Large intestine (tissue), 3 donors: ENCODE data around the gene NHLRC4. TPM values are rescaled to one million over a fixed set of nuclear protein-coding genes. Genes with fewer than 3 reads are reported as not detected.
A peak's percentile ranks its signal among the peaks of the same experiment; 100 is the strongest.

ENCODE experiments used
- DNase-seq, 2 donors: peaks; one replicate each; pipeline versions ENCODE4 v3.0.0 to v3.0.0-alpha.2; 2013
- H3K27ac ChIP-seq: one replicate; pipeline ENCODE4 v1.5.1; 2013; ENCODE audit warnings: low read length
- H3K27me3 ChIP-seq: 2 replicates; pipeline ENCODE4 v1.6.1; 2013; ENCODE audit warnings: low read length; ENCODE audit not compliant: control insufficient read depth, insufficient read depth
- H3K36me3 ChIP-seq: 2 replicates; pipeline ENCODE4 v1.6.1; 2013; ENCODE audit warnings: low read length; ENCODE audit not compliant: control insufficient read depth, insufficient read depth
- H3K4me1 ChIP-seq: one replicate; pipeline ENCODE4 v1.6.1; 2013; ENCODE audit warnings: low read length; ENCODE audit not compliant: control insufficient read depth, insufficient read depth
- H3K4me3 ChIP-seq: one replicate; pipeline ENCODE4 v1.5.1; 2013; ENCODE audit warnings: low read length
- H3K9me3 ChIP-seq: one replicate; pipeline ENCODE4 v1.6.1; 2013; ENCODE audit warnings: mild to moderate bottlenecking, low read depth, low read length, moderate library complexity; ENCODE audit not compliant: control insufficient read depth
- WGBS: methylation state at CpG from one replicate; pipeline ENCODE4 v1.1.5; 2013; ENCODE audit warnings: low lambda C conversion rate; ENCODE audit not compliant: insufficient coverage; 5-methylcytosine and 5-hydroxymethylcytosine counted together
- polyA plus RNA-seq: library from polyadenylated mRNA; unstranded; fragments of 120-200 nt; gene quantifications from one replicate; pipeline ENCODE4 v1.2.1, GENCODE V29; 2013

The NHLRC4 gene
- polyA plus RNA-seq, 1 donor: 2.0 TPM

DNA sequence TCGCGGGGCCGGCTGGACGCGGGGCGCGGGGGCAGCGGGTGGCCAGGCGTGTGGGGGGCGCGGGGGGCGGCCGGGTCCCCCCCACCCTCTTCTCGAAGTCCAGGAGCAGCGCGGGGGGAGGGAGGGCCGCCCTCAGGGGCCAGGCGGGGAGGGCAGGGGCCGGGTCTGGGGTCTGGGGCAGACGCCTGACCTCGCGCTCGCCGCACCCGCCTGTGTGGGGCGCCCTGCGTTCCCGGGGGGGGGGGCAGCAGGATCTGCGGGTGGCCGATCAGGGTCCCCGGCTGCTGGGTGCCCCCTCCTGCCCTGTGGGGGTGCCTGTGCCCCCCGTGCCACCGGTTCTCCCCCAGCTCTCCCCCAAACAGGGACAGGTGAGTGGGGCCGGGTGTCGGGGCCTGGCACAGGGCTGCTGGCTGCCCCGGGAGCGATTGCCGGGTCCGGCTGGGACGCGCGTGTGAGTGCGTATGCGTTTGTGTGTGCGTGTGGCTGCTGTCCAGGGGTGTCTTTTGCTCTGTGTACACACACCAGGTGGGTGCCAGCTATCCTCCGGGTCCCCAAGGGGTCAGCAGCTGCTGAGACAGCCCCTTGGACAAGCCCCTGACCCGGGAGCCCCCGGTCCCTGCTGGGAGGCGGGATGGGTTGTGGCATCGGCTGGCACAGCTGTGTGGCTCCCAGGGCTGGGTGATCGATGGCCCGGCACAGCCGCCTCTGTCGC, 5.9 kb upstream of the NHLRC4 start:
- WGBS: no CpG with 5 or more reads among the region's 54 CpGs
- no peak overlapping the region for H3K27ac ChIP-seq
- no peak for DNase-seq
- H3K4me3 ChIP-seq: no peak overlapping the region
- peaks cover 11% of the 10 kb centered on the region for H3K9me3 ChIP-seq
- H3K27me3 ChIP-seq: peaks cover 46% of the 10 kb centered on the region
- peaks cover 10% of the 10 kb centered on the region for H3K4me1 ChIP-seq
- H3K36me3 ChIP-seq: no peaks in the 10 kb centered on the region

DNA sequence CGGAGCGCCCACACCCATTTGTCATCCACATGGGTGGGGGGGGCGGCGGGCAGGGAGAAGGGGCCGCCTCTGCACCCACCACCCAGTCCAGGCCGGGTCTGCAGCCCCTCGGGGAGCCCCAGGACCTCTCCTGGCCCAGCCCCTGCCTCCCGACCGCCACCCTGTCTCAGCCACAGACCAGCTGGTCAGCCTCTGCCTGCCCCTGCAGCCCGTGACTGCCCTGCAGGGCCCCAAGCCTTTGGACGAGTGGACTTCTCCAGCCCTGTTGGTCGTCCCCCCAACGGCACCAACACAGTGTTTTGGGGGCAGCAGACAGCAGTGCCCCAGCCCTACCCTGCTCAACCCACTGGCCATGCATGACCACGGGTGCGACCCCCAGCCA, 5.4 kb upstream of the NHLRC4 start:
- Histone ChIP-seq H3K36me3 (no peaks in the 10 kb centered on the region), H3K4me3 (no peak overlapping the region), H3K27me3 (peaks cover 46% of the 10 kb centered on the region), H3K27ac (no peak overlapping the region), H3K9me3 (peaks cover 11% of the 10 kb centered on the region), H3K4me1 (peaks cover 15% of the 10 kb centered on the region)
- DNase-seq: no peak
- no CpG with 5 or more reads among the region's 15 CpGs for WGBS

DNA sequence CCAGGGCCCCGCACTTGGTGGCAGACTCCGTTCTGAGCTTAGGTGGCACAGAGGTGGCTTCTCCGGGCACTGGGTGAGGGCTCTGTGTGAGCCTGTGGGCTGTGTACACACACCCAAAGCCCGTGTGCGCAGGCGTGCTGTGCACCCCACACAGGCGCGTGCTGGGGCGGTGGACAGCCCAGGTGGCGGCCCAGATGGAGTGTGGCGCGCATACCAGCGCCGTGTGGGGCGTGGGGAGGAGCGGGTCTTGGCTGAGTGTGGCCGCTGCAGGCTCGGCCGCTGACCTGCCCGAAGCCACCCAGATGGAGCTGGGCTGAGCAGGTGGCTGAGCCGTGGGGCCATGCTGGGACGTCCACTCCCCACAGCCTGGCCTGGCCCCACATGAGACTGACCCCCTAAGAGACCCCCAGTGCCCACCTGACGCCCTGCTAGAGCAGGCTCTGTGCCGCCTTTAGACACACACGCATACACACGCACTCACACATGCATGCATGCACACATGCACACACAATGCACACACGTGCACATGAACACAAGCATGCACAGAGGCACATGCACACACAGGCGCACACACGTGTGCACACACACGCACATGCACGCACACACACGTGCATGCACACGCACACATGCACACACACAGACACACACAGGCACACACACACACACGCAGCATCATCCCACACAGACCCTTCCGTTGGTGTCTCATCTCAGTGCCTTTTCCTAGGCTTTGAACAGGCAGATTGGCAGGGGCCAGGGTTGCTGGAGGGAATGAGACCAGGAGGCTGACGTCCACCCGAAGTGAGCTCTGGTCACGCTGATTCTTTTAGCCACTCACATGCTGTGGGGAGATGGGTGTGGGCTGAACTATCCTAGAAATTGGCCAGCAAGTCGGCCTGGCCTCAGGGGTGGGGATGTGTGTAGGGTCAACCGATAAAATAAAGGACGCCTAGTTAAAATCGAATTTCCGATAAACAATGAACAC, 4.6 kb upstream of the NHLRC4 start:
- Histone ChIP-seq H3K27ac (no peak overlapping the region), H3K9me3 (peaks cover 11% of the 10 kb centered on the region), H3K27me3 (peaks cover 46% of the 10 kb centered on the region), H3K4me1 (peaks cover 24% of the 10 kb centered on the region), H3K36me3 (no peaks in the 10 kb centered on the region), H3K4me3 (no peak overlapping the region)
- no CpG with 5 or more reads among the region's 43 CpGs for WGBS
- no peak for DNase-seq

DNA sequence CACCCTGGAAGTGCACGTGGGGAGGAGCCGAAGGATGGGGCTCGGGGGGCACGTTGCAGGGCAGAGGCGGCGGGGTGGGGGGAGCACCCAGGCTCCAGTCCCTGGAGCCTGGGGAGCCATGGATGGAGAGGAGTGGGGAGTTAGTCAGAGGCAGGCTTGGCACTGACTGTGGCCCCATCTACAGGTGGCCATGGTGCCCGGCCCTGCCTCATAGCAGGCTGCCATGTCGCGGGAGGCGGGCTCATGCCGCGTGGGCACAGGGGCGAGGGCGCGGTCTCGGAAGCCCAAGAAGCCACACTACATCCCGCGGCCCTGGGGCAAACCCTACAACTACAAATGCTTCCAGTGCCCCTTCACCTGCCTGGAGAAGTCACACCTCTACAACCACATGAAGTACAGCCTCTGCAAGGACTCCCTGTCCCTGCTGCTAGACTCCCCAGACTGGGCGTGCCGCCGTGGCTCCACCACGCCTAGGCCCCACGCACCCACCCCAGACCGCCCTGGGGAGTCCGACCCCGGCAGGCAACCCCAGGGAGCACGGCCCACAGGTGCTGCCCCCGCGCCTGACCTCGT, 3.6 kb upstream of the NHLRC4 start:
- Histone ChIP-seq H3K27me3 (peaks cover 42% of the 10 kb centered on the region), H3K27ac (no peak overlapping the region), H3K36me3 (no peaks in the 10 kb centered on the region), H3K4me1 (peaks cover 33% of the 10 kb centered on the region), H3K9me3 (peaks cover 14% of the 10 kb centered on the region), H3K4me3 (no peak overlapping the region)
- no peak for DNase-seq
- no CpG with 5 or more reads among the region's 30 CpGs for WGBS

DNA sequence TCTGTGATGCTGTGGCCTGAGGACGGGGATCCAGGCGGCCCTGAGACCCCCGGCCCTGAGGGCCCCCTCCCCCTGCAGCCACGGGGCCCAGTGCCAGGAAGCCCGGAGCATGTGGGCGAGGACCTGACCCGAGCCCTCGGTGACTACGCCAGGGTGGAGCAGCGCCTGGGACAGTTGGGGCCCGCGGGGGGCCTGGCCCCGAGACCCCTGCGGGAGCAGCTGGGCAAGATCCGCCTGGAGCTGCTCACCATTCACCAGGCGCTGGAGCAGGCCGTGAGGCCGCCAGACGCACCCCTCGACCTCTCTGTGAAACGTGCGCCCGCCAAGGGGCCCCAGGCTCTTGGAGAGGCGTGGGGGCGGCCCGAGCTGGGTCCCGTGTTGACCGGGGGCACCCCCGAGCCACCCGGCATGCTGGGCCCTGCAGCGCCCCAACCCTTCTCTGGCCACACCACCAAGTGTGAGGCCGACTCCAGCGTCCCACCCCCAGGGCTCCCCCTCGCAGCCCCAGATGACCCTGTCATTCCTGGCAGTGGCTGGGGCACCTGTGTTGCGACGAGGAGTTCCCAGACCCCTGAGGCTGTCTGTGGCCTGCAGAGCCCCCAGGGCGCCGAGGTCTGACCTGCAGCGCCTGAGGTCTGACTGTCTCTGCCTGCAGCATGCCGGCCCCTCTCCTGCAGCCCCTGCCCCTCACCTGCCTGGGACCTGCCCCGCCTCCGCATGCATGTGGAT, 2.0 kb upstream of the NHLRC4 start:
- no CpG with 5 or more reads among the region's 42 CpGs for WGBS

DNA sequence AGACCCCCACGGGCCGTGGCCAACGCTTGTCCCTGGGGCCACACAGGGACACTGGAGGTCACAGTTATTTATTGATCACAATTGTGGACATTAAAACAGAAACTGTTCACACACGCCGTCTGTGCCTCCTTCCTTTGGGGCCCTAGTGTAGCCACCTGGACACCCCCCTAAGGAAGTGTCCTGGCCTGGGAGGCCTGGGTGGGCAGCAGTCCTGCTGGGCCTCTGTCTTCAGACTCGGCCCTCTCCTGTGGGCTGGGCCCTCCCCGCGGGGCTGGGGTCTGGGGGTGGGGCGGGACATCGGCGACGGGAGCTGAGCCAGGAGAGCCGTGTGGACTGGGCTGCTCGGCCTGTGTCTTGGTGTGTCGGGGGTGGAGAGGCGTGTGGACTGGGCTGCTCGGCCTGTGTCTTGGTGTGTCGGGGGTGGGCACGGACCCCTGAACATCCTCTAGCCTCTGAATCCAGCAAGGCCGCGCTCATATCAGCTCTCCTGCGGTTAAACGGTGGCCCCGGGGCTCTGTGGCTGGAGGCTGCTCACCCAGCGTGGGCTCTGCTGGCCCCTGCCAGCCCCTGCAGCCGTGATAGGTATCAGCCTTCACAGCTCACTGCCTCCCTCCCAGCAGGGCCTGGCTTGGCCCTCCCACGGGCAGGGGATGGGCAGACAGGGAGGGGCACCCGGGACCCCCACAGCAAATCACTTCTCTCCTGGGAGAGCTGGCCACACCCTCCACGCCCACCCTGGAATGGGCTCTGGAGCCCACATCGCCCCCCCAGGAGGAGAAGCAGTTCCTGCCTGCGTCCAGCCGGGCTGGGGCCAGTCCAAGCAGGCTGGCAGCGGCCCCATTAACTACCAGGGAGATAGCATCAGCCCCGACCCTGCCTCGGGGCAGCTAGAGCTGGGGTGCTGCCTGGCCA, 1.1 kb upstream of the NHLRC4 start:
- Histone ChIP-seq H3K27me3 (peaks cover 25% of the 10 kb centered on the region), H3K36me3 (no peaks in the 10 kb centered on the region), H3K9me3 (peaks cover 10% of the 10 kb centered on the region), H3K4me1 (peaks cover 39% of the 10 kb centered on the region), H3K27ac (no peak overlapping the region), H3K4me3 (no peak overlapping the region)
- no peak for DNase-seq
- WGBS: no CpG with 5 or more reads among the region's 35 CpGs

More for the DNA sequence above, 2.0 kb upstream of the NHLRC4 start:
- H3K4me3 ChIP-seq: no peak overlapping the region
- H3K4me1 ChIP-seq: peaks cover 39% of the 10 kb centered on the region
- H3K27me3 ChIP-seq: peaks cover 25% of the 10 kb centered on the region
- DNase-seq: no peak
- H3K36me3 ChIP-seq: no peaks in the 10 kb centered on the region
- no peak overlapping the region for H3K27ac ChIP-seq
- peaks cover 10% of the 10 kb centered on the region for H3K9me3 ChIP-seq

DNA sequence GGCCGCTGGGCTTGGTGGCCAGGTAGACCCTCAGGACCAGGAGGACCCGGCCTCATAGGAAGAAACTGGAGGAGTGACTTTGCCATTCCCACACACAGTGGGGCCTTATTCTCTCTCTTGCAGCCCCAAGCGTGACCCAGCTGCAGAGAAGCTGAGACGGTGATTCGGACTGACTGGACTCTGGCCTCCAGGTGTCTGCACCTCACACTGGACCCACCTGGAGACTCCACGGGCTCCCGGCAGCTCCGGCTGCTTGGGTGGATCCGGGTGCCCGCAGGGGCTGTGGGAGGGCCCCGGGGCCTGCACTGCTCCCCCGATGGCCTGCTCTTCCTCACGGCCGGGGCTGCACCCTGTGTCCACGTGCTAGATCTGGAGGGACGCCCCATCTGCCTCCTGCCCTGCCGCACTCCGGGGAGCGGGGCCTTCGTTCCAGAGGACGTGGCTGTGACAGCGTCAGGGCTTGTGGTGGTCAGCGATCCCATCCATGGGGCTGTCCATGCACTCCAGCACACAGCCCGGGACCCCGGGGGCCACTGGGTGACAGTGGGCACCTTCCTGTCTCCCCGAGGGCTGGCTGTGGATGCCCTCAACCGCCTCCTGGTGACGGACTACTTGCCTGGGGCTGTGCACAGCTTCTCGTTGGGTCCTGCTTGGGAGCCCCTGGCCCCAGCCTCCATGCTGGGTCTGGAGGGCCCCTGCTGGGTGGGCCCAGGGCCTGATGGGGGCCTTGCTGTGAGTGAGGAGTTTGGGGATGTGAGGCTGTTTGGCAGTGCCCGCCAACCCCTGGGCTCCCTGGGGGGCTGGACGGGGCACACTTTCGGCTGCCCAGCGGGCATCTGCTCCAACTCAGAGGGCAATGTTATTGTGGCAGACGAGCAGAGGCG, 810 bp downstream of the NHLRC4 start:
- H3K27me3 ChIP-seq: peaks cover 5% of the 10 kb centered on the region
- peak overlapping the region; percentile 56 for H3K27ac ChIP-seq
- WGBS: no CpG with 5 or more reads among the region's 35 CpGs
- peak in 1 of 2 donors; percentile 70 for DNase-seq
- H3K36me3 ChIP-seq: no peaks in the 10 kb centered on the region
- H3K9me3 ChIP-seq: peaks cover 3% of the 10 kb centered on the region
- no peak overlapping the region for H3K4me3 ChIP-seq
- peaks cover 39% of the 10 kb centered on the region for H3K4me1 ChIP-seq

DNA sequence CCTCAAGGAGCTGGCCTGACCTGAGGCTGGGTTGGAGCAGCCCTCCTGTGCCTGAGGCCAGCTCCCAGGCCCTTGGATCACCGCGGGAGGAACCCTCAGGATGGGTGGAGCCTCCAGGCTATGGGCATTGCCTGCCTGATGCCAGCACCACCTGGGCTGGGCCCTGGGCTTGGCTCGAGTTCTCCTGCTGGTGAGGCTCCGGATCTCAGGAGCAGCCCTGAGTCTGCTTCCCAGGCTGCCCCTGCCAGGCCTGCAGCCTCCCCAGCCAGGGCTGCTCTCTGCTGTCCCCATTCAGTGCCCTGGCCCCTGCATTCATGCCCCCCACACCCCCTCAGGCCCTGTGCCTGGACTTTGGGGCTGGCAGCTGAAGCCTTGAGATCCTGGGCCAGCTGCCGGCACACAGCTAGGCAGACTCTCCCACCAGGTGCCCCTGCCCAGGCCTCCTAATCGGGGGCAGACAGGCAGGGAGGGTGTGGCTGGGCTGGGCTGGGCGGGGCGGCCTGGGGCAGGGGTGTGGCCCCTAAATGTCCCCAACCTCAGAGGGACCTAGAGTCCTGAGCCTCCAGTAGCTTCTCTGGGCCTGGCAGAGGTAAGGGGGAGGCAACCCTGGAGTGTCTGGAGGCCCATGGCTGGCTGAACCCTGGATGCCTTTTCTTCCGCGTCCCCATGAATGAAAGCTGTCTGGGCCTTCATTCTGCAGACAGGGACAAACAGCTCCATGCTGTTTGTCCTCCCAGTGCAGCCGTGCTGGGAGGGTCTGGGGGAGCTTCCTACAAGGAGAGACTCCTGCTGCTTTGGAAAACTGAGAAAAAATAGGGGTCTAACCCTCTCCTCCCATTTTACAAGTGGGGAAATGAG, 1.8 kb downstream of the NHLRC4 start:
- H3K4me1 ChIP-seq: peaks cover 39% of the 10 kb centered on the region
- H3K27ac ChIP-seq: no peak overlapping the region
- WGBS: no CpG with 5 or more reads among the region's 11 CpGs
- DNase-seq: no peak
- no peaks in the 10 kb centered on the region for H3K36me3 ChIP-seq
- H3K27me3 ChIP-seq: no peaks in the 10 kb centered on the region
- no peak overlapping the region for H3K4me3 ChIP-seq
- H3K9me3 ChIP-seq: peaks cover 3% of the 10 kb centered on the region
